ENCODE data around the gene CPLX3.

CPLX3 gene

DNA sequence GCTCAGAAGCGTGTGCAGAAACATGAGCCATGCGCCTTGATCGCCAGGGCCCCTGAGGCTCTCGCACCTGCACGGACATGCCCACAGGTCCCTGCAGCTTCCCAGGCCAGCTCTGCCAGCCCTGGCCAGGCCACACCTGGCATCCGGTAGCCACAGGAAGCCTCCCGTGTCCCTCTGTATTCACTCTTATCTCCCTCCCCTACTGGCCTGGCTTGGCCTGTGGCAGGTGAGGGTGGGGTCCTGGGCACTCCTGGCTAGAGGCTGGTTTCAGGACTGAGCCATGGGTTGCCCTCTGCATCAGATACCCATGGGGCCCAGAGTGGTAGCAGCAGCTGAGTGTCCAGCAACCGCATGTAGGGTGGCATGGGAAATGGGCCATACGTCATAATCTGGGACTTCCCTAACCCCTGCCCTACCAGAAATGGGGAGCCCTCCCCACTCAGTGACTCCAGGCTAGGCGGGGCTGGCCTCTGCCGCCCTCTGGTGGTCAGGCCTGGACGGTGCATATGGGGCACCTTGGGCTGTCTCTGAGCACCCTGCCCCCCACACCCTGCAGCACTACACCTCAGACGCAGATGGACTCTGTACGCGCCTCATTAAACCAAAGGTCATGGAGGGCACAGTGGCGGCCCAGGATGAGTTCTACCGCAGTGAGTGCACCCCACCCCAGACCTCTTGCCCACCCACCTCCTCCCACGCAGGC, 26.4 kb upstream of the CPLX3 start:
- H3K4me3 ChIP-seq (ENCODE audit: low read depth, low read length) = no peak overlapping the region
- peak; percentile 99 for TF ChIP-seq CTCF (IDR thresholded peaks at IDR 0.05; ENCODE audit: low read depth, low read length, missing control alignments)

DNA sequence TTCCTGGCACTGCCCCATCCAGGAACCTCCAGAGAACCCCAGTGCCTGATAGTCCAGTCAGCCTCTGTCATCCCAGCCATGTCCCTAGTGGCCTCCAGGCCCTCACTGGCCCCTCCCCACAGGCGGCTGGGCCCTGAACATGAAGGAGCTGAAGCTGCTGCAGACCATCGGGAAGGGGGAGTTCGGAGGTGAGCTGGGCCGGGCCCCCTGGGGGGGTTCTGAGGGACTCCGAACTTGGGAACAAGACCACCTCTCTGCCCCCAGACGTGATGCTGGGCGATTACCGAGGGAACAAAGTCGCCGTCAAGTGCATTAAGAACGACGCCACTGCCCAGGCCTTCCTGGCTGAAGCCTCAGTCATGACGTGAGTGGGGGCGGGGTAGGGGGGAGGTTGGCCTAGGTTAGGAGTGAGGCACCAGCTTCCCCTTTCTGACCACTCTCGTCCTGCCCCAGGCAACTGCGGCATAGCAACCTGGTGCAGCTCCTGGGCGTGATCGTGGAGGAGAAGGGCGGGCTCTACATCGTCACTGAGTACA, 25.8 kb upstream of the CPLX3 start:
- no peak overlapping the region for H3K4me3 ChIP-seq (ENCODE audit: low read depth, low read length)
- no peak for TF ChIP-seq CTCF (IDR thresholded peaks at IDR 0.05; ENCODE audit: low read depth, low read length, missing control alignments)
- no peak for DNase-seq (ENCODE audit: low read depth)

More for the DNA sequence above, 26.4 kb upstream of the CPLX3 start:
- no peak for DNase-seq (ENCODE audit: low read depth)

DNA sequence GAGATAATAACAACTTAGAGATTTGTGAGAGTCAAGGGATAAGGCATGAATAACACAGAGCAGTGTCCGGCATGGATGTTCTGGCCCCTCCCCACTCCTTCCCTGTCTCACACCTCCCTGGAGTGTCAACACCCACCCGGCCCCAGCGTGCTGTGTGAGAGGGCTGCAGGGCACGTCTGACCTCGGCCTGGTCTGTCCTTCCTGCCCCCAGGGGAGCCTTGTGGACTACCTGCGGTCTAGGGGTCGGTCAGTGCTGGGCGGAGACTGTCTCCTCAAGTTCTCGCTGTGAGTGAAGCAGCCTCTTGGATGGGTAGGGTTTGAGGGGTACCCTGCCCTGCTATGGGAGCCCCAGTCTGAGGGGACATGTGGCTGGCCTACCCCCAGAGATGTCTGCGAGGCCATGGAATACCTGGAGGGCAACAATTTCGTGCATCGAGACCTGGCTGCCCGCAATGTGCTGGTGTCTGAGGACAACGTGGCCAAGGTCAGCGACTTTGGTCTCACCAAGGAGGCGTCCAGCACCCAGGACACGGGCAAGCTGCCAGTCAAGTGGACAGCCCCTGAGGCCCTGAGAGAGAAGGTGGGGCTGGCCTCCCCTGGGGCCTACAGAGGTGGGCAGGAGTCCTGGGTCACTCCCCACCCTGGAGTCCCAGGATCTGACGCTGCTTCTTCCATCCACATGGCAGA, 25.0 kb upstream of the CPLX3 start:
- no peak for DNase-seq (ENCODE audit: low read depth)
- H3K4me3 ChIP-seq (ENCODE audit: low read depth, low read length) = no peak overlapping the region
- no peak for TF ChIP-seq CTCF (IDR thresholded peaks at IDR 0.05; ENCODE audit: low read depth, low read length, missing control alignments)

GRCh38 chr15:74802290-74802689, 24.1 kb upstream of the CPLX3 start:
- no peak for DNase-seq (ENCODE audit: low read depth)
- no peak overlapping the region for H3K4me3 ChIP-seq (ENCODE audit: low read depth, low read length)
- TF ChIP-seq CTCF (IDR thresholded peaks at IDR 0.05; ENCODE audit: low read depth, low read length, missing control alignments) = no peak

GRCh38 chr15:74802862-74803447, 23.5 kb upstream of the CPLX3 start:
- no peak for TF ChIP-seq CTCF (IDR thresholded peaks at IDR 0.05; ENCODE audit: low read depth, low read length, missing control alignments)
- no peak overlapping the region for H3K4me3 ChIP-seq (ENCODE audit: low read depth, low read length)

DNA sequence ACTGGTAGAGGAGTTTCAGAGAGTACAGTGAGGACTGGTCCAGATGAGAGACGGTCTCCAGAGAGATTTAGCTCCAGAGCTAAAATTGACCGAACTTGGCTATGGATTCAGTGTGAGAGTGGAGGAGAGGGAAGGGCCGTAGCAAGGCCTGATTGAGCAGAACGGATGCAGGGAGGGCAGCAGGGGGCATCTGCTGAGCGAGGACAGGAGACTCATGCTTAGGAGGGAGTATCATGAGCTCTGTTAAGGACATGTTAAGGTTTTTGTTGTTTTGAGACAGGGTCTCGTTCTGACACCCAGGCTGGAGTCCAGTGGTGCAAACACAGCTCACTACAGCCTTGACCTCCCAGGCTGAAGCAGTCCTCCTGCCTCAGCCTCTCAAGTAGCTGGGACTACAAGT, 21.5 kb upstream of the CPLX3 start:
- no peak for TF ChIP-seq CTCF (IDR thresholded peaks at IDR 0.05; ENCODE audit: low read depth, low read length, missing control alignments)
- H3K4me3 ChIP-seq (ENCODE audit: low read depth, low read length) = no peak overlapping the region
- no peak for DNase-seq (ENCODE audit: low read depth)

More at GRCh38 chr15:74802862-74803447, 23.5 kb upstream of the CPLX3 start:
- DNase-seq (ENCODE audit: low read depth) = no peak
